DMS114 treated with DMSO at 0.1 percent for 48 hours (cell line): ENCODE measurements around the gene P2RY6.

ENCODE experiments used
- DNase-seq: peaks from one replicate; lab custom pipeline; 2025; ENCODE audit not compliant: unreplicated experiment; lab: John Stamatoyannopoulos, UW

The P2RY6 gene

DNA sequence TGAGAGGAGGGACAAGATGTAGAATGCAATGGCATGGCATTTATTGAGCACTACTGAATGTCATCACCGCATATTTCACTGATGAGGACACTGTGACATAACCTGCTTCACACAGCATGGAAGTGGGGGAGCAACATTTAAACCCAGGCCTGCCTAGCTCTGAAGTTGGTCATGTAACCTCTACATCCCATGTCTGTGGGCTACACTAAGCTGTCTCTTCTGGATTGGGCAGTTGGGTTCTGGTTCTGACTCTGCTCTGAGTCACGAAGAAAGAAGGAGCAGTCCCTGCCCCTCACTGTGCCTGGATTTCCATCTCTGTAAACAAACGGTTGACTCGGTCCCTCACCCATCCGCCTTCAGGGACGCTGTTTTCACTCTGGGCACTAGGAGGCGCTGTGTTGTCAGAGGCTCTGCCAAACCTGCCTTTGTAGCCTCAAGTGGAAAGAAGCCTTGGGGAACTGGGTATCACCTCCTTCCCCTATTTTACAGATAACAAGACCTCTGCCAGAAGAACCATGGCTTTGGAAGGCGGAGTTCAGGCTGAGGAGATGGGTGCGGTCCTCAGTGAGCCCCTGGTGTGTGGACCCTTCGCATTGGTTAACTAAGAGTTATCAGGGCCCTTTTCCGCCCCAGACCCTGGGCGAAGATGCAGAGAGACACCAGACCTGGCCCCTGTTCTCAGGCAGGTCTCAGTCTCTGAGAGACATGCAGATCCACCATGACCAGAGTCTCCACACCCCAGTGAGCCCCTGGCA lies 23.3 kb downstream of the P2RY6 start:
- peak; percentile 5 for DNase-seq

DNA sequence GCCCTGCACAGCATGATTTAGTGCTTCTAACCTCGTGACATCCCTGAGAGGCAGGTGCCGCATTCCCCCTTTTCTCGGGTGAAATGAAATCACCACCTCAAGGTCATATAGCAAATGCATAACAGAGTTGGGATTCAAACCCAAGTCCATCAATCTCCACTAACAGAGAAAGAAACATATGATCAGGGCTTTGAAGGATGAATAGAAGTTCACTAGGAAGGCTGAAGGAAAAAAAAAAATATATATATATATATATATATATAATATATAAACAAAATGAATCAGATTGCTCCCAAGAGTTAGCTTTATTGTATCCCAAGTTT lies 23.8 kb downstream of the P2RY6 start:
- no peak for DNase-seq

DNA sequence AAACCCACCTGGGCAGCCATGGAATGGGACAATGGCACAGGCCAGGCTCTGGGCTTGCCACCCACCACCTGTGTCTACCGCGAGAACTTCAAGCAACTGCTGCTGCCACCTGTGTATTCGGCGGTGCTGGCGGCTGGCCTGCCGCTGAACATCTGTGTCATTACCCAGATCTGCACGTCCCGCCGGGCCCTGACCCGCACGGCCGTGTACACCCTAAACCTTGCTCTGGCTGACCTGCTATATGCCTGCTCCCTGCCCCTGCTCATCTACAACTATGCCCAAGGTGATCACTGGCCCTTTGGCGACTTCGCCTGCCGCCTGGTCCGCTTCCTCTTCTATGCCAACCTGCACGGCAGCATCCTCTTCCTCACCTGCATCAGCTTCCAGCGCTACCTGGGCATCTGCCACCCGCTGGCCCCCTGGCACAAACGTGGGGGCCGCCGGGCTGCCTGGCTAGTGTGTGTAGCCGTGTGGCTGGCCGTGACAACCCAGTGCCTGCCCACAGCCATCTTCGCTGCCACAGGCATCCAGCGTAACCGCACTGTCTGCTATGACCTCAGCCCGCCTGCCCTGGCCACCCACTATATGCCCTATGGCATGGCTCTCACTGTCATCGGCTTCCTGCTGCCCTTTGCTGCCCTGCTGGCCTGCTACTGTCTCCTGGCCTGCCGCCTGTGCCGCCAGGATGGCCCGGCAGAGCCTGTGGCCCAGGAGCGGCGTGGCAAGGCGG lies 24.5 kb downstream of the P2RY6 start:
- no peak for DNase-seq

DNA sequence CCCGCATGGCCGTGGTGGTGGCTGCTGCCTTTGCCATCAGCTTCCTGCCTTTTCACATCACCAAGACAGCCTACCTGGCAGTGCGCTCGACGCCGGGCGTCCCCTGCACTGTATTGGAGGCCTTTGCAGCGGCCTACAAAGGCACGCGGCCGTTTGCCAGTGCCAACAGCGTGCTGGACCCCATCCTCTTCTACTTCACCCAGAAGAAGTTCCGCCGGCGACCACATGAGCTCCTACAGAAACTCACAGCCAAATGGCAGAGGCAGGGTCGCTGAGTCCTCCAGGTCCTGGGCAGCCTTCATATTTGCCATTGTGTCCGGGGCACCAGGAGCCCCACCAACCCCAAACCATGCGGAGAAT lies 25.1 kb downstream of the P2RY6 start:
- DNase-seq, result no peak

DNA sequence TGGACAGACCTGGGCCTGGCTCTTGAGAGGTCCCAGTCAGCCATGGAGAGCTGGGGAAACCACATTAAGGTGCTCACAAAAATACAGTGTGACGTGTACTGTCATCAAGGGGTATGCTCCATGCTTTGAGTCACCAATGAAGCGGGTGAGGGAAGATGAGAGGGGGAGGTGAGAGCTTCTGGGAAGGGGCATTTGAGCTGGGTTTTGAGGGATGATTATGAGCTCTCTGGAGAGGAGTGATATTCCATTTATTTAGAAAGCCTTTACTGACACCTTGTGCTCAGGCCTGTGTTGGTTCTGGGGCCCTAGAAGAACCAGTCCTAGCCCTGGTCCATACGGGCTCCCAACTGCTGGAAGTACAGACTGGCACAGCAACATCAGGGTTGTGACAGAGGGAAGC lies 25.6 kb downstream of the P2RY6 start:
- DNase-seq, result no peak

- no peak for DNase-seq
Measured at GRCh38 chr11:73298233-73298632, 26.1 kb downstream of the P2RY6 start.

DNA sequence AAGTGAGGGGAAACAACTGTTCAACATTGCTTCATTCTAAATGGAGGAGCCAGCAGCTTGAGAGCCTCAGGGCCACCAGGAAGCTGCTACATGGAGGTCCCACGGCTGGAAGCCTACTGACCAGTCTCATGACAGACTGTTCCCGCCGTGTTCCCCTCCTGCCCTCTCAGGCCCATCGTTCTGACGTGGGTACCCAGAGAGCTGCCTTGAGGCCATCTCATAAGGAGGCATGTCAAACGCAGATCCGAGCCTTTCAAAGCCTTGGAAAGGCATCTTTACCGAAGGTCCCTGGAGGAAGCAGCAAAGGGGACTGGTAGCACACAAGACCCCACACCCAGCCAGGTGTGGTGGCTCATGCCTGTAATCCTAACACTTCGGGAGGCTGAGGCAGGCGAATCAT lies 27.6 kb downstream of the P2RY6 start:
- no peak for DNase-seq

DNA sequence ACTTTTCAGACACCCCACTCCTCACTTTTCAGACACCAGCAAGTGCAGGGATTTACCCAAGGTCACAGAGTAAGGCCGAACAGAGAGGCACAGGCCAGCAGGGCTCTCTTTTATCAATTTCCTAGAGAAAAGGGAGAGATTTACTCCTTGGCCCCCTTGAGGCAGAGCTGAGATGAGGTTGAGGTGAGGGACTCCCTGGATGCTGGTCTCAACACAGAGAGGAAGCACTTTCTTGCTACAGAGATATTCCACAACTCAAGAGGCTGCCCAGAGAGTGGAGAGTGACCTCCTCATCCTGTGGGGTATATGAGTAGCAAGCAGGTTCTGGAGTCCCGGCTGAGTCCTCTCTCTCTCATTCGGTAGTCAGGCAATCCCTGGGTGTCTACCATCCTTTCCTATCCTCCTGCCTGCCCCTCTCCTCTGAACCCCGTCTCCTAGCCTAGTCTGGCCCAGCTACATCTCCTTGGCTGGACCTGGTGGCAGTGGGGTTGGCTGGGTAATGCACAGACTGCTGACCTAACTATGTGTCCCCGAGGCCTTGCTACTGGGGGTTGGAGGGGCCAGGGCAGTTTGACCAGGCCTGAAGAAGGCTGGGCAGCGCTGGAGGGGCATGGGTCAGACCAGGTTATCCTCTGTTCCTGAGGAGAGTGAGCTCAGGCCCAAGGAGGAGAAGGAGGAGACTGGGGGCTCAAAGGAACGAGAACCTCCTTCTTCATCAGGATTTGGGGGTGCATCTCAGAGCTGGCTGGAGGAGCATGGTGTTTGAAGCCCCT lies 34.1 kb downstream of the P2RY6 start:
- DNase-seq, result no peak

GRCh38 chr11:73306977-73307322 lies 34.8 kb downstream of the P2RY6 start:
- DNase-seq, result no peak

- DNase-seq, result peak; percentile 85
Measured at GRCh38 chr11:73307323-73308002, 35.3 kb downstream of the P2RY6 start.

- peak; percentile 60 for DNase-seq
Measured at GRCh38 chr11:73308003-73308960, 36.1 kb downstream of the P2RY6 start, which contains the start of gene ARHGEF17. Gene ARHGEF17, plus strand, starts transcription at chr11:73308276. Its CDS starts 363 bp downstream, at chr11:73308639.

- no peak for DNase-seq
Measured at GRCh38 chr11:73308961-73309919, 37.1 kb downstream of the P2RY6 start.

GRCh38 chr11:73310076-73310475 lies 37.9 kb downstream of the P2RY6 start:
- DNase-seq, result no peak

GRCh38 chr11:73310661-73311393 lies 38.7 kb downstream of the P2RY6 start:
- no peak for DNase-seq

DNA sequence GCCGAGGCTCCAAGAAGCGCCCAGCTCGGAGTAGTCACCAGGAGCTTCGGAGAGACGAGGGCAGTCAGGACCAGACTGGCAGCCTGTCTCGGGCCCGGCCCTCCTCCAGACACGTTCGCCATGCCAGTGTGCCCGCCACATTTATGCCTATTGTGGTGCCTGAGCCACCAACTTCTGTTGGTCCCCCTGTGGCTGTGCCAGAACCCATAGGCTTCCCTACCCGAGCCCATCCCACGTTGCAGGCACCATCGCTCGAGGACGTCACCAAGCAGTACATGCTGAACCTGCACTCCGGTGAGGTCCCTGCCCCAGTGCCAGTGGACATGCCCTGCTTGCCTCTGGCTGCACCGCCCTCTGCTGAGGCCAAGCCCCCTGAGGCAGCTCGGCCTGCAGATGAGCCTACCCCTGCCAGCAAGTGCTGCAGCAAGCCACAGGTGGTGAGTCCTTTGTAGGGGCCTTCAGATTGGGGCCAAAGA lies 39.3 kb downstream of the P2RY6 start:
- DNase-seq, result no peak

DNA sequence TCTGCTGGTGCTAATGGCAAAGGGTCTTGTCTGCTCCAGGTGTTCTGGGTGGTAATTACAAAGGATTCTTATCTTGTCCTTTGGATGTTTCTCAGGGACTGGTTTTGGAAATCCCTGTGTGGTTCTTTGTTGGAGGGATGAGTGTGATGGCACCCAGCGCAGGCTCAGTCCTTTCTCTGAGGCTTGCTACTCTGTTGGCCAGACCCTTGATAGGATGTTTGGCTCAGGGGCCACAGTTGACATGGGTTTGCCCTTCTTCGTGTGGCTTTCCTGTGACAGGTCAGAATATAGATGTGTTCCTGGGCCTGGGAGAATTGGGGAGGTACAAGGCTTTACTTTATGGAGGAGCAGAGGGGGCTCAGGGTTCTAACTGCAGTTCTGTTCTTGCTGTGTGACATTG lies 39.9 kb downstream of the P2RY6 start:
- no peak for DNase-seq

DNA sequence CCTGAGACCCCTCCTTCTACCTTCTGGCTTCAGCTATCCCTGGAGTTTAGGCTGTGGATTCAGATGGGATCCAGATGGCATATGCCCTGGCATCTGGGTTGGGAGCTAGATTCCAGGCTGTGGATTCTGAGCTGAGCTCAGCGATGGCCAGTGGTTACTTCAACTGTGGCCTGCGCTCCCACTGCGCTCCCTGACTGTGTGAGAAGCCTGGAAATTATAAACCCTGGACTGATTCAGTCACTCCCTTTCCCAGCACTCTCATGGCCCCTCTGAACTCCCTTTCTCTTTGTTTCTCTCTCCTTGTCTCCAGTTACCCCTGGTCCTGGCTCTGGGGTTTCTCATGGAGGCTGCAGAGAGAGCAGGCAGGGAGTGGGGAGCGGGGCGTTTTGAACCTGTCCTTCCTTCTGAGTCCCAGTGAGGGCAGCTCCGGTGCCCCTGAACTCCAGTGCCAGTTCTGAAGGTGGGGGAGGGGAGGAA lies 40.8 kb downstream of the P2RY6 start:
- DNase-seq, result no peak

GRCh38 chr11:73313652-73314051 lies 41.5 kb downstream of the P2RY6 start:
- DNase-seq, result no peak
